GM23338 (cell line): Measurements from ENCODE around the gene RMDN3. TPM values are rescaled to one million over a fixed set of nuclear protein-coding genes. Genes with fewer than 3 reads are reported as not detected.

ENCODE experiments used
- ATAC-seq: fragments of 200-7000 bp; cut with Tn5 transposase; 3 replicates; pipeline ENCODE4 v1.9.1; 2020
- DNase-seq: peaks from one replicate; pipeline ENCODE4 v3.0.0-alpha.2; 2015; ENCODE audit warnings: low spot score
- H2AFZ ChIP-seq: fragments of 200-600 bp; sonication (generic); 2 replicates; pipeline ENCODE4 v1.8.0; 2016; ENCODE audit warnings: antibody characterized with exemption, mild to moderate bottlenecking, moderate library complexity
- H3F3A ChIP-seq: fragments of 200-600 bp; sonication (generic); replicated peaks from 2 replicates; pipeline ENCODE4 v1.8.0; 2017; ENCODE audit warnings: antibody characterized with exemption, mixed run types, low read depth
- H3K27ac ChIP-seq: fragments of 200-600 bp; sonication (generic); 2 replicates; pipeline ENCODE4 v1.6.1; 2016; ENCODE audit warnings: low read depth
- H3K27me3 ChIP-seq: fragments of 200-600 bp; sonication (generic); 2 replicates; pipeline ENCODE4 v1.8.0; 2016; ENCODE audit warnings: mild to moderate bottlenecking, mixed run types, moderate library complexity; ENCODE audit not compliant: insufficient read depth
- H3K36me3 ChIP-seq: fragments of 200-600 bp; sonication (generic); 2 replicates; pipeline ENCODE4 v1.8.0; 2016; ENCODE audit warnings: mild to moderate bottlenecking; ENCODE audit not compliant: insufficient read depth
- H3K4me1 ChIP-seq: fragments of 200-600 bp; sonication (generic); 2 replicates; pipeline ENCODE4 v1.8.0; 2016; ENCODE audit warnings: mild to moderate bottlenecking, moderate library complexity; ENCODE audit not compliant: insufficient read depth
- H3K4me2 ChIP-seq: fragments of 200-600 bp; sonication (generic); 2 replicates; pipeline ENCODE4 v1.7.1; 2017; ENCODE audit warnings: mixed run types
- H3K4me3 ChIP-seq: fragments of 200-600 bp; sonication (generic); 2 replicates; pipeline ENCODE4 v1.6.1; 2016; ENCODE audit warnings: mixed run types
- H3K79me2 ChIP-seq: fragments of 200-600 bp; sonication (generic); replicated peaks from 2 replicates; pipeline ENCODE4 v1.8.0; 2017; ENCODE audit warnings: mild to moderate bottlenecking; ENCODE audit not compliant: insufficient read depth
- H3K9me2 ChIP-seq: fragments of 200-600 bp; sonication (generic); 2 replicates; pipeline ENCODE4 v1.8.0; 2017; ENCODE audit not compliant: insufficient read depth
- H4K20me1 ChIP-seq: fragments of 200-600 bp; sonication (generic); replicated peaks from 2 replicates; pipeline ENCODE4 v1.8.0; 2017; ENCODE audit warnings: mild to moderate bottlenecking; ENCODE audit not compliant: insufficient read depth
- H3K27ac Mint-ChIP-seq: 2 replicates; pipeline ENCODE4 v1.8.0; 2020; ENCODE audit warnings: inconsistent platforms, mild to moderate bottlenecking, moderate library complexity, mixed read lengths
- H3K27me3 Mint-ChIP-seq: 3 replicates; pipeline ENCODE4 v1.8.0; 2022; ENCODE audit warnings: low read depth, mild to moderate bottlenecking, moderate library complexity, mixed read lengths, inconsistent platforms; ENCODE audit not compliant: insufficient read depth, poor library complexity
- H3K36me3 Mint-ChIP-seq: 3 replicates; pipeline ENCODE4 v1.8.0; 2021; ENCODE audit warnings: low read depth, mild to moderate bottlenecking, inconsistent platforms, moderate library complexity, mixed read lengths
- H3K4me1 Mint-ChIP-seq: 3 replicates; pipeline ENCODE4 v1.8.0; 2020; ENCODE audit warnings: mild to moderate bottlenecking, inconsistent platforms, mixed read lengths
- H3K4me3 Mint-ChIP-seq: 3 replicates; pipeline ENCODE4 v1.8.0; 2021; ENCODE audit warnings: moderate library complexity, mild to moderate bottlenecking, inconsistent platforms, mixed read lengths
- H3K9me3 Mint-ChIP-seq: 3 replicates; pipeline ENCODE4 v1.8.0; 2020; ENCODE audit warnings: moderate library complexity, mild to moderate bottlenecking, inconsistent platforms, mixed read lengths
- CREB1 ChIP-seq: fragments of 250-450 bp; sonication (Bioruptor Pico); IDR thresholded peaks from 2 replicates; pipeline ENCODE4 v1.5.0; 2020; ENCODE audit warnings: low read depth, mild to moderate bottlenecking, moderate library complexity
- EZH2 ChIP-seq: fragments of 200-600 bp; sonication (generic); IDR thresholded peaks from one replicate; pipeline ENCODE4 v1.8.0; 2017; ENCODE audit warnings: antibody characterized with exemption, mild to moderate bottlenecking, low read depth; ENCODE audit not compliant: unreplicated experiment
- EZH2phosphoT487 ChIP-seq: fragments of 200-600 bp; sonication (generic); IDR thresholded peaks from one replicate; pipeline ENCODE4 v1.8.1; 2018; ENCODE audit warnings: antibody characterized with exemption; ENCODE audit not compliant: unreplicated experiment
- JUNB ChIP-seq: IDR thresholded peaks from one replicate; pipeline ENCODE4 v1.6.1; 2016; ENCODE audit warnings: antibody characterized with exemption; ENCODE audit not compliant: unreplicated experiment
- NANOG ChIP-seq: IDR thresholded peaks from 2 replicates; pipeline ENCODE4 v1.6.1; 2016; ENCODE audit warnings: antibody characterized with exemption, borderline replicate concordance
- POLR2AphosphoS5 ChIP-seq: IDR thresholded peaks from 2 replicates; pipeline ENCODE4 v1.6.1; 2016; ENCODE audit warnings: antibody characterized with exemption, low read depth
- STAT1 ChIP-seq: IDR thresholded peaks from one replicate; pipeline ENCODE4 v1.6.1; 2016; ENCODE audit warnings: antibody characterized with exemption; ENCODE audit not compliant: unreplicated experiment
- ZNF114 ChIP-seq: fragments of 250-450 bp; sonication (Bioruptor Pico); IDR thresholded peaks from 2 replicates; pipeline ENCODE4 v1.5.0; 2020; ENCODE audit warnings: mild to moderate bottlenecking, moderate library complexity
- ZNF331 ChIP-seq: fragments of 250-450 bp; sonication (Bioruptor Pico); IDR thresholded peaks from 2 replicates; pipeline ENCODE4 v1.5.0; 2020; ENCODE audit warnings: low read depth, mild to moderate bottlenecking, moderate library complexity
- polyA plus RNA-seq: library from polyadenylated mRNA; unstranded; fragments of >200 nt; fragmentation: Nextera tagmentation; extraction: Ambion mirVana; gene quantifications from 2 replicates; pipeline ENCODE4 v1.2.1, GENCODE V29; 2016
- total RNA-seq: library from RNA; depleted of rRNA; stranded (reverse); fragments of >200 nt; shearing (Covaris generic); gene quantifications from 2 replicates; pipeline ENCODE4 v1.2.3, GENCODE V29; 2014
- TF ChIP-seq, protein P1 (sequence below), 2 experiments: fragments of 200-600 bp in 1 of 2; sonication (generic) in 1 of 2; conservative IDR thresholded peaks; 2 replicates each; pipeline versions ENCODE4 v1.5.1 to v1.6.1; 2016 to 2017; ENCODE audit warnings: antibody characterized with exemption in 2 of 2, low read depth in 2 of 2, mild to moderate bottlenecking in 2 of 2, moderate library complexity in 1 of 2
- TF ChIP-seq, protein P2 (sequence below): fragments of 250-450 bp; sonication (Bioruptor Pico); IDR thresholded peaks from 2 replicates; pipeline ENCODE4 v1.5.0; 2020; ENCODE audit warnings: mild to moderate bottlenecking, moderate library complexity
- TF ChIP-seq, protein P3 (sequence below): IDR thresholded peaks from one replicate; pipeline ENCODE4 v1.6.1; 2018; ENCODE audit warnings: antibody characterized with exemption; ENCODE audit not compliant: unreplicated experiment
- TF ChIP-seq, protein P4 (sequence below): IDR thresholded peaks from 2 replicates; pipeline ENCODE4 v1.6.1; 2016; ENCODE audit warnings: antibody characterized with exemption

The RMDN3 gene
- total and polyA plus RNA-seq, 2 experiments from 2014 or later, result 15.6 to 17.0 TPM

DNA sequence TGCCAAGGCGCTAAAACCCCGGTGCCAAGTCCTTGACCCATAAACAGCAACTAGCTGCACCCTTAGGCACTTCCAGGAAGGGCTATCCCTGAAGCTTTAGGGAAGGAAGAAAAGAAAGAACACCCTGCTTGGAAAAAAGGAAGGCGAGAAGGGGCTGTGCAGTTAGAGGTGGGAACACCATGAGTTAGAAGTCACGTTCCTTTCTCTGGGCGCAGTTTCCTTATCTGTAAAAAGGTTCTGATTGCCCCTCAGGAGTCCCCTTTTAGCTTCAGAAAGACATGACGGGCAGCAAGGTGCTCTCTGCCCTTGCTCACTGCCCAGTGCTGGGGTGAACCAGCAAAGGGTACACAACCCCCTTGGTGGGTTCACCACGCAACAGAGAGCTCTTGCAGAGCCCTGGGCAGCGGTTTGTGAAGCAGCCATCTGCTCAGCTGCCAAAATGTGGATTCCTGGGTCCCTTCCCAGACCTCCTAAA lies 9.6 kb upstream of the RMDN3 start:
- Histone ChIP-seq H4K20me1 (no peaks in the 10 kb centered on the region), H3K36me3 (no peaks in the 10 kb centered on the region), H3K27me3 (0 out of 2 replicates have a peak, but pooled peaks cover 4% of the 10 kb centered on the region), H3K27ac (peak overlapping the region; percentile 90), H3K9me2 (no peaks in the 10 kb centered on the region), H2AFZ (peak overlapping the region; percentile 95), H3K4me2 (peak overlapping the region; percentile 98), H3F3A (peaks cover 15% of the 10 kb centered on the region), H3K79me2 (no peaks in the 10 kb centered on the region), H3K4me3 (peak overlapping the region; percentile 83), H3K4me1 (peaks cover 23% of the 10 kb centered on the region)
- Mint-ChIP-seq H3K4me3 (peak overlapping the region; percentile 71), H3K27me3 (peaks cover 16% of the 10 kb centered on the region), H3K27ac (peak overlapping the region; percentile 85; the same call in 1 of the 2 replicates), H3K36me3 (no peaks in the 10 kb centered on the region), H3K4me1 (peaks cover 35% of the 10 kb centered on the region), H3K9me3 (no peaks in the 10 kb centered on the region)
- TF ChIP-seq, protein P1, sequence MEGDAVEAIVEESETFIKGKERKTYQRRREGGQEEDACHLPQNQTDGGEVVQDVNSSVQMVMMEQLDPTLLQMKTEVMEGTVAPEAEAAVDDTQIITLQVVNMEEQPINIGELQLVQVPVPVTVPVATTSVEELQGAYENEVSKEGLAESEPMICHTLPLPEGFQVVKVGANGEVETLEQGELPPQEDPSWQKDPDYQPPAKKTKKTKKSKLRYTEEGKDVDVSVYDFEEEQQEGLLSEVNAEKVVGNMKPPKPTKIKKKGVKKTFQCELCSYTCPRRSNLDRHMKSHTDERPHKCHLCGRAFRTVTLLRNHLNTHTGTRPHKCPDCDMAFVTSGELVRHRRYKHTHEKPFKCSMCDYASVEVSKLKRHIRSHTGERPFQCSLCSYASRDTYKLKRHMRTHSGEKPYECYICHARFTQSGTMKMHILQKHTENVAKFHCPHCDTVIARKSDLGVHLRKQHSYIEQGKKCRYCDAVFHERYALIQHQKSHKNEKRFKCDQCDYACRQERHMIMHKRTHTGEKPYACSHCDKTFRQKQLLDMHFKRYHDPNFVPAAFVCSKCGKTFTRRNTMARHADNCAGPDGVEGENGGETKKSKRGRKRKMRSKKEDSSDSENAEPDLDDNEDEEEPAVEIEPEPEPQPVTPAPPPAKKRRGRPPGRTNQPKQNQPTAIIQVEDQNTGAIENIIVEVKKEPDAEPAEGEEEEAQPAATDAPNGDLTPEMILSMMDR (conservative IDR thresholded peaks at IDR 0.05; ENCODE audit: low read depth in 2 of 2), result no peak
- TF ChIP-seq, protein P2, sequence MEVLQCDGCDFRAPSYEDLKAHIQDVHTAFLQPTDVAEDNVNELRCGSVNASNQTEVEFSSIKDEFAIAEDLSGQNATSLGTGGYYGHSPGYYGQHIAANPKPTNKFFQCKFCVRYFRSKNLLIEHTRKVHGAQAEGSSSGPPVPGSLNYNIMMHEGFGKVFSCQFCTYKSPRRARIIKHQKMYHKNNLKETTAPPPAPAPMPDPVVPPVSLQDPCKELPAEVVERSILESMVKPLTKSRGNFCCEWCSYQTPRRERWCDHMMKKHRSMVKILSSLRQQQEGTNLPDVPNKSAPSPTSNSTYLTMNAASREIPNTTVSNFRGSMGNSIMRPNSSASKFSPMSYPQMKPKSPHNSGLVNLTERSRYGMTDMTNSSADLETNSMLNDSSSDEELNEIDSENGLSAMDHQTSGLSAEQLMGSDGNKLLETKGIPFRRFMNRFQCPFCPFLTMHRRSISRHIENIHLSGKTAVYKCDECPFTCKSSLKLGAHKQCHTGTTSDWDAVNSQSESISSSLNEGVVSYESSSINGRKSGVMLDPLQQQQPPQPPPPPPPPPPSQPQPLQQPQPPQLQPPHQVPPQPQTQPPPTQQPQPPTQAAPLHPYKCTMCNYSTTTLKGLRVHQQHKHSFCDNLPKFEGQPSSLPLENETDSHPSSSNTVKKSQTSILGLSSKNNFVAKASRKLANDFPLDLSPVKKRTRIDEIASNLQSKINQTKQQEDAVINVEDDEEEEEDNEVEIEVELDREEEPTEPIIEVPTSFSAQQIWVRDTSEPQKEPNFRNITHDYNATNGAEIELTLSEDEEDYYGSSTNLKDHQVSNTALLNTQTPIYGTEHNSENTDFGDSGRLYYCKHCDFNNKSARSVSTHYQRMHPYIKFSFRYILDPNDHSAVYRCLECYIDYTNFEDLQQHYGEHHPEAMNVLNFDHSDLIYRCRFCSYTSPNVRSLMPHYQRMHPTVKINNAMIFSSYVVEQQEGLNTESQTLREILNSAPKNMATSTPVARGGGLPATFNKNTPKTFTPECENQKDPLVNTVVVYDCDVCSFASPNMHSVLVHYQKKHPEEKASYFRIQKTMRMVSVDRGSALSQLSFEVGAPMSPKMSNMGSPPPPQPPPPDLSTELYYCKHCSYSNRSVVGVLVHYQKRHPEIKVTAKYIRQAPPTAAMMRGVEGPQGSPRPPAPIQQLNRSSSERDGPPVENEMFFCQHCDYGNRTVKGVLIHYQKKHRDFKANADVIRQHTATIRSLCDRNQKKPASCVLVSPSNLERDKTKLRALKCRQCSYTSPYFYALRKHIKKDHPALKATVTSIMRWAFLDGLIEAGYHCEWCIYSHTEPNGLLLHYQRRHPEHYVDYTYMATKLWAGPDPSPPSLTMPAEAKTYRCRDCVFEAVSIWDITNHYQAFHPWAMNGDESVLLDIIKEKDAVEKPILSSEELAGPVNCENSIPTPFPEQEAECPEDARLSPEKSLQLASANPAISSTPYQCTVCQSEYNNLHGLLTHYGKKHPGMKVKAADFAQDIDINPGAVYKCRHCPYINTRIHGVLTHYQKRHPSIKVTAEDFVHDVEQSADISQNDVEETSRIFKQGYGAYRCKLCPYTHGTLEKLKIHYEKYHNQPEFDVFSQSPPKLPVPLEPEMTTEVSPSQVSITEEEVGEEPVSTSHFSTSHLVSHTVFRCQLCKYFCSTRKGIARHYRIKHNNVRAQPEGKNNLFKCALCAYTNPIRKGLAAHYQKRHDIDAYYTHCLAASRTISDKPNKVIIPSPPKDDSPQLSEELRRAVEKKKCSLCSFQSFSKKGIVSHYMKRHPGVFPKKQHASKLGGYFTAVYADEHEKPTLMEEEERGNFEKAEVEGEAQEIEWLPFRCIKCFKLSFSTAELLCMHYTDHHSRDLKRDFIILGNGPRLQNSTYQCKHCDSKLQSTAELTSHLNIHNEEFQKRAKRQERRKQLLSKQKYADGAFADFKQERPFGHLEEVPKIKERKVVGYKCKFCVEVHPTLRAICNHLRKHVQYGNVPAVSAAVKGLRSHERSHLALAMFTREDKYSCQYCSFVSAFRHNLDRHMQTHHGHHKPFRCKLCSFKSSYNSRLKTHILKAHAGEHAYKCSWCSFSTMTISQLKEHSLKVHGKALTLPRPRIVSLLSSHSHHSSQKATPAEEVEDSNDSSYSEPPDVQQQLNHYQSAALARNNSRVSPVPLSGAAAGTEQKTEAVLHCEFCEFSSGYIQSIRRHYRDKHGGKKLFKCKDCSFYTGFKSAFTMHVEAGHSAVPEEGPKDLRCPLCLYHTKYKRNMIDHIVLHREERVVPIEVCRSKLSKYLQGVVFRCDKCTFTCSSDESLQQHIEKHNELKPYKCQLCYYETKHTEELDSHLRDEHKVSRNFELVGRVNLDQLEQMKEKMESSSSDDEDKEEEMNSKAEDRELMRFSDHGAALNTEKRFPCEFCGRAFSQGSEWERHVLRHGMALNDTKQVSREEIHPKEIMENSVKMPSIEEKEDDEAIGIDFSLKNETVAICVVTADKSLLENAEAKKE, result no peak
- TF ChIP-seq EZH2phosphoT487, result no peak
- TF ChIP-seq NANOG, result no peak
- TF ChIP-seq STAT1, result no peak
- no peak for TF ChIP-seq EZH2
- no peak for TF ChIP-seq CREB1 (CRISPR knock-in tag)
- no peak for TF ChIP-seq ZNF331 (CRISPR knock-in tag)
- TF ChIP-seq, protein P3, sequence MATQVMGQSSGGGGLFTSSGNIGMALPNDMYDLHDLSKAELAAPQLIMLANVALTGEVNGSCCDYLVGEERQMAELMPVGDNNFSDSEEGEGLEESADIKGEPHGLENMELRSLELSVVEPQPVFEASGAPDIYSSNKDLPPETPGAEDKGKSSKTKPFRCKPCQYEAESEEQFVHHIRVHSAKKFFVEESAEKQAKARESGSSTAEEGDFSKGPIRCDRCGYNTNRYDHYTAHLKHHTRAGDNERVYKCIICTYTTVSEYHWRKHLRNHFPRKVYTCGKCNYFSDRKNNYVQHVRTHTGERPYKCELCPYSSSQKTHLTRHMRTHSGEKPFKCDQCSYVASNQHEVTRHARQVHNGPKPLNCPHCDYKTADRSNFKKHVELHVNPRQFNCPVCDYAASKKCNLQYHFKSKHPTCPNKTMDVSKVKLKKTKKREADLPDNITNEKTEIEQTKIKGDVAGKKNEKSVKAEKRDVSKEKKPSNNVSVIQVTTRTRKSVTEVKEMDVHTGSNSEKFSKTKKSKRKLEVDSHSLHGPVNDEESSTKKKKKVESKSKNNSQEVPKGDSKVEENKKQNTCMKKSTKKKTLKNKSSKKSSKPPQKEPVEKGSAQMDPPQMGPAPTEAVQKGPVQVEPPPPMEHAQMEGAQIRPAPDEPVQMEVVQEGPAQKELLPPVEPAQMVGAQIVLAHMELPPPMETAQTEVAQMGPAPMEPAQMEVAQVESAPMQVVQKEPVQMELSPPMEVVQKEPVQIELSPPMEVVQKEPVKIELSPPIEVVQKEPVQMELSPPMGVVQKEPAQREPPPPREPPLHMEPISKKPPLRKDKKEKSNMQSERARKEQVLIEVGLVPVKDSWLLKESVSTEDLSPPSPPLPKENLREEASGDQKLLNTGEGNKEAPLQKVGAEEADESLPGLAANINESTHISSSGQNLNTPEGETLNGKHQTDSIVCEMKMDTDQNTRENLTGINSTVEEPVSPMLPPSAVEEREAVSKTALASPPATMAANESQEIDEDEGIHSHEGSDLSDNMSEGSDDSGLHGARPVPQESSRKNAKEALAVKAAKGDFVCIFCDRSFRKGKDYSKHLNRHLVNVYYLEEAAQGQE, result no peak
- no peak for TF ChIP-seq POLR2AphosphoS5
- TF ChIP-seq JUNB, result no peak
- TF ChIP-seq ZNF114 (CRISPR knock-in tag), result no peak
- TF ChIP-seq, protein P4, sequence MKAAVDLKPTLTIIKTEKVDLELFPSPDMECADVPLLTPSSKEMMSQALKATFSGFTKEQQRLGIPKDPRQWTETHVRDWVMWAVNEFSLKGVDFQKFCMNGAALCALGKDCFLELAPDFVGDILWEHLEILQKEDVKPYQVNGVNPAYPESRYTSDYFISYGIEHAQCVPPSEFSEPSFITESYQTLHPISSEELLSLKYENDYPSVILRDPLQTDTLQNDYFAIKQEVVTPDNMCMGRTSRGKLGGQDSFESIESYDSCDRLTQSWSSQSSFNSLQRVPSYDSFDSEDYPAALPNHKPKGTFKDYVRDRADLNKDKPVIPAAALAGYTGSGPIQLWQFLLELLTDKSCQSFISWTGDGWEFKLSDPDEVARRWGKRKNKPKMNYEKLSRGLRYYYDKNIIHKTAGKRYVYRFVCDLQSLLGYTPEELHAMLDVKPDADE, result no peak
- no peak for ATAC-seq
- no peak for DNase-seq
